Mesodermal cell (in vitro differentiated cells): ENCODE data around the gene ACACB.

Experiments
- H3K27ac ChIP-seq: 2 replicates; pipeline ENCODE4 v1.7.0; 2013; ENCODE audit warnings: mild to moderate bottlenecking, low read depth, low read length, moderate library complexity; ENCODE audit not compliant: severe bottlenecking
- H3K36me3 ChIP-seq: 2 replicates; pipeline ENCODE4 v1.7.1; 2013; ENCODE audit warnings: mild to moderate bottlenecking, low read length, moderate library complexity; ENCODE audit not compliant: control insufficient read depth, insufficient read depth
- H3K4me1 ChIP-seq: one replicate; pipeline ENCODE4 v1.7.1; 2013; ENCODE audit warnings: mild to moderate bottlenecking, low read length; ENCODE audit not compliant: insufficient read depth, control insufficient read depth, poor library complexity, severe bottlenecking
- H3K4me3 ChIP-seq: 2 replicates; pipeline ENCODE4 v1.7.0; 2013; ENCODE audit warnings: low read length, control low read depth, mild to moderate bottlenecking; ENCODE audit not compliant: insufficient read depth, poor library complexity, severe bottlenecking; ENCODE audit errors: extremely low read depth
- H3K9me3 ChIP-seq: 2 replicates; pipeline ENCODE4 v1.7.1; 2013; ENCODE audit warnings: mild to moderate bottlenecking, low read length, moderate library complexity; ENCODE audit not compliant: control insufficient read depth
- WGBS, 2 experiments: methylation state at CpG; one replicate each; pipeline ENCODE4 v1.1.5; 2013; ENCODE audit warnings: missing lambda C conversion rate in 2 of 2; ENCODE audit not compliant: insufficient coverage in 2 of 2; 5-methylcytosine and 5-hydroxymethylcytosine counted together

ACACB gene

DNA sequence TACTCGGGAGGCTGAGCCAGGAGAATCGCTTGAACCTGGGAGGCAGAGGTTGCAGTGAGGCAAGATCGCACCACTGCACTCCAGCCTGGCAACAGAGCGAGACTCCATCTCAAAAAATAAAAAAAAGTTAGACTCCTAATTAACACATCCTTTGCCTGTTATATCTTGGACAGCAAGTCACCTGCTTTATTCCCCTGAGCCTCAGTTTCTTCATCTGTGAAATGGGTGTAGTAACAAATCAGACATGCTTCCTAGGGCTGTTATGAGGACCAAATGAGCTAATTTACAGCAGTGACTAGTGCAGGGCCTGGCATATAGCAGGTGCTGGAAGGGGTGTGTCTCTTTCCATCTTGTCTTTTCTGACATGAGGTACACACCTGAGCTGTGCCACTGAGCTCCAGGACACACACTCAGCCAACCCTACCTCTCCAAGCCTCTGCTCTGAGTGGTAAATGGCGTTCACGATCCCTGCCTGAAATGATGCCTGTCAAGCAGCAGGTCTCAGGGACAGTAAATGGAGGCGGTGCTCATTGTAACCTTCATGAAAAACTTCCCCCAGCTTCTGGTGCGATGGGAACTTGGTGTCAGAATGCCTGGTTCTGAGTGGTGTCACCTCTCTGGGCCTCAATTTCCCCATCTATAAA lies 161.0 kb downstream of the ACACB start:
- 82 to 85% methylated on average over 5 of the region's 8 CpGs for WGBS, 2 experiments
- no peaks in the 10 kb centered on the region for H3K9me3 ChIP-seq
- H3K27ac ChIP-seq: no peak overlapping the region
- no peak overlapping the region for H3K4me3 ChIP-seq
- no peaks in the 10 kb centered on the region for H3K36me3 ChIP-seq
- no peaks in the 10 kb centered on the region for H3K4me1 ChIP-seq

DNA sequence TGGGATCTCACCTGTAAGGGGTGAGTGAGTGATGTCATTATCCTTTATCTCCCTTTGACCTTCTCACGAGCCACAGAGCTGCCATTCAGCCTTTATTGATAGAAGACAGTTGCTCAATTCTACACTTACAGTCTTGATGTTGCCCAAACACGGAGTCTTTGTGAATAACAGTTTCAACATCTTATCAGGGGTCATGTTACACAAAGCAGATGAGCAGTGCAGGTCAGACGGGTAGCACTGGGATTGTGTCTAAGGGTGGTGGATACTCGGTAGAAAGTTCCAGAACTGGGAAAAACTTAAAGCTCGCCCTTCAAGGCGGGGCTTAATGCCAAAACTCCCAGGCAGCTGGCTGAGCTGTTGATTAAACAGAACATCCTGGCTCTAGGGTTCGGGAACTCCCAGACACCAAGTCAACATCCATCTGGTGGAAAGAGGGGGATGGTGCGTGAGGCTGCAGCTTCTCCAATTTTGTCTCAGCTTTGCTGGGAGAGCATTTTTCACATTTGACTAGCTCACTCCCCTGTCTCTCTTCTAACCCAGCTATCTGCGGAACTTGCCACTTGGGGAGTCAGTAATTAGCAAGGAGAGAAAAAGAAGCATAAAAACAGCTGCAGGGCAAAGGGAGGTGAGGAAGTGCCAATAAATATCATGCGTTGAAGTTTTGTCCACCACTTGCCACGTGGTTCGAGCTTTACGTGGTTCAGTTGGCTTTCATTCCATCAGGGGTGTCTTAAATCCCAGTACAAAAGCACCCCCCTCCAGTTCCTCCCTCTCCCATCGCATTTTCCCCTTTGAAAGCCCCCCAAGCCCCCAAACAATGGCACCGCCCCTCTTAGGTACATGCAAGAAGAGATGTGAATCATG lies 161.7 kb downstream of the ACACB start:
- WGBS, 2 experiments: 81 to 88% methylated on average over 9 of the region's 15 CpGs

DNA sequence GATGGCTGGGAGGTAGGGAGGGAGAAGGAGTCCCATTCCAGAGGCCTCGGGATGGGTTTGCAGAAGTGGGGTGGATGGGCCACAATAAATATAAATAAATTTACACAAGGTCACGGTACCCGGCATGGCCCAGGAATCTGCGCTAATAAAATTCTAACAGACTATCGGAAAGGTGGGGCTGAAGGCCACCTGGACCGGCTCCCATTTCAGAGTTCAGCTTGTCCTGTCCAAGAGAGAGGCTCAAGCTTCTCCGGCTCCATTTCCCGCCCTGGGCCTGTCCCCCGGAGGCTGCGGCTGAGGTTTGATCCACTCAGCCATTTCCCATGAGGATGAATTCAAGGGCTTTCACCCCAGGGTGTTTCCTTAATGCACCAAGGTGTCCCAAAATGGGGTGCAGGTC lies 162.5 kb downstream of the ACACB start:
- no peaks in the 10 kb centered on the region for H3K9me3 ChIP-seq
- H3K36me3 ChIP-seq: no peaks in the 10 kb centered on the region
- H3K4me3 ChIP-seq: no peak overlapping the region
- no peaks in the 10 kb centered on the region for H3K4me1 ChIP-seq
- 93 to 95% methylated on average over 9 of the region's 10 CpGs for whole genome bisulfite sequencing, 2 experiments
- no peak overlapping the region for H3K27ac ChIP-seq

More for the DNA sequence above, 161.7 kb downstream of the ACACB start:
- Histone ChIP-seq H3K9me3 (no peaks in the 10 kb centered on the region), H3K27ac (no peak overlapping the region), H3K4me1 (no peaks in the 10 kb centered on the region), H3K4me3 (no peak overlapping the region), H3K36me3 (no peaks in the 10 kb centered on the region)

DNA sequence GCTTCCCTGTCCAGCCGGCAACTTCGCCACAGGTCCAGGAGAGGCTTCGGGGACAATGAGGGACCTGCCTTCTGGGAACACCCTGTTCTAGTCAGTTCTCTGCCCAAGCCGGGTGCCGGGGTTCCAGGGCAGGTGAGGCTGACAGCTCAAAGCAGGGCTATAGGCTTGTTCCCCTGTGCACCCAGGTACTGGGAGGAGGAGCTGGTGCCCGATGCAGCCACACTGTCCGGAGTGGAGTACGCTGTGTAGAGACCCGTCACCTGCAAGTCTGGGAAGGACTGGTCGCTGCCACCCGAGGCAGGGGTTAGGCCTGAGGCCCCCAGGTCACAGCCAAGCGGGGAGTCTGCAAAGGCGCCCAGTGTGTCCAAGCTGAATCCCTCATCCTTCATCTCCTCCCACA lies 163.1 kb downstream of the ACACB start:
- H3K36me3 ChIP-seq: no peaks in the 10 kb centered on the region
- no peaks in the 10 kb centered on the region for H3K4me1 ChIP-seq
- H3K9me3 ChIP-seq: no peaks in the 10 kb centered on the region
- WGBS, 2 experiments: 88 to 95% methylated on average over 10 to 12 of the region's 13 CpGs
- no peak overlapping the region for H3K27ac ChIP-seq
- H3K4me3 ChIP-seq: no peak overlapping the region

DNA sequence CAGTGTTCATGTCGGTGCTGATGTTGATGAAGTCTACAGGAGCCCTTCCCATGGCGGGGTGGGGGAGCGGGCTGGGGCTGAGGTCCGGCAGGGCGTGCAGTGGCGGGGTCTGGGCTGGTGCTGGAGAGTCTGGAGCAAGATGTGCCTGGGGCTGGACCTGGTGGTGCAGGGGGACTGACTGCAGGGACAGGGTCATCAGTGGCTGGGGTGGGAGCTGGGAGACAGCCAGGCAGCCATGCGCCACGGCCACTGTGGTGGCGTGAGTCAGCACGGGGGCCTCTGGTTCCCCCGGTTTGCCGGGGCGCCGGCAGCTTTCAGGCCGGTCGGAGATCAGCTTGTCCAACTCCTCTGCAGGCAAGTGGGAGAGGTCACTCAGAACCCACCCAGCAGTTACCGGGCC lies 165.1 kb downstream of the ACACB start:
- H3K9me3 ChIP-seq: no peaks in the 10 kb centered on the region
- no peak overlapping the region for H3K4me3 ChIP-seq
- 89 to 98% methylated on average over 12 to 14 of the region's 17 CpGs for WGBS, 2 experiments

DNA sequence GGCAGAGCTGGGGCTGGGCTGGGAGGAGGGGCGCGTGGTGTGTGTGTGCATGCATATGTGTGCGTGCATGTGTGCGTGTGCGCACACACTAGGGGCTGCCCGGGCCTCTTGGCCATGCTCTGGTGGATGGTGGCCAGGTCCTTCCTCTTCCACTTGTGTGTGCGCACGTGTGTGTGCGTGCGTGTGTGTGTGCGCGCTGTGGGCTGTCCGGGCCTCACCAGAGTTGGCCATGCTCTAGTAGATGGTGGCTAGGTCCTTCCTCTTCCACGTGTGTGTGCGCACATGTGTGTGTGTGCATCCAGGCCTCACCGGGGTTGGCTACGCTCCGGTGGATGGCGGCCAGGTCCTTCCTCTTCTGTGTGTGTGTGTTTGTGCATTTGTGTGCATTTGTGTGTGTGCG lies 168.0 kb downstream of the ACACB start:
- Histone ChIP-seq H3K36me3 (no peaks in the 10 kb centered on the region), H3K4me3 (no peak overlapping the region), H3K4me1 (no peaks in the 10 kb centered on the region), H3K9me3 (no peaks in the 10 kb centered on the region), H3K27ac (no peak overlapping the region)
- 89 to 93% methylated on average over 18 of the region's 20 CpGs for WGBS, 2 experiments

More for the DNA sequence above, 165.1 kb downstream of the ACACB start:
- Histone ChIP-seq H3K36me3 (no peaks in the 10 kb centered on the region), H3K4me1 (no peaks in the 10 kb centered on the region), H3K27ac (no peak overlapping the region)

DNA sequence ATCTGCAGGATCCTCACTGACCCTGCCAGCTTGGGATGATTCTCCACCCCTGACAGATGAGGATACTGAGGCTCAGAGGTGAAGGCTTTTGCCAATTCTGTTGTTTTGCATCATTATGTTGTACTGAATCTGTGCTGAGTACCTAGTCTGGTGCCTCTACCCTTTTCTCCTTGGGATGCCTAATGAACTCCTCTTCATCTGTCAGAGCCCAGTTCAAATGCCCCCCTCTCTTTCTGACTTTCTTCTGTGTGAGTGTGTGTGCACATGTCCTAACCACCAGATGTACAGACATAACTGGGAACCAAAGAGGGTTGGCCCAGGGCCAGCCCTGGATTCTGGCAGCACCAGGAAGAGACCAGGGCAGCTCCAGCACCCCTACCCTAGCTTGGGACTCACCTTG lies 169.9 kb downstream of the ACACB start:
- Histone ChIP-seq H3K36me3 (no peaks in the 10 kb centered on the region), H3K9me3 (no peaks in the 10 kb centered on the region), H3K27ac (no peak overlapping the region), H3K4me3 (no peak overlapping the region), H3K4me1 (no peaks in the 10 kb centered on the region)

DNA sequence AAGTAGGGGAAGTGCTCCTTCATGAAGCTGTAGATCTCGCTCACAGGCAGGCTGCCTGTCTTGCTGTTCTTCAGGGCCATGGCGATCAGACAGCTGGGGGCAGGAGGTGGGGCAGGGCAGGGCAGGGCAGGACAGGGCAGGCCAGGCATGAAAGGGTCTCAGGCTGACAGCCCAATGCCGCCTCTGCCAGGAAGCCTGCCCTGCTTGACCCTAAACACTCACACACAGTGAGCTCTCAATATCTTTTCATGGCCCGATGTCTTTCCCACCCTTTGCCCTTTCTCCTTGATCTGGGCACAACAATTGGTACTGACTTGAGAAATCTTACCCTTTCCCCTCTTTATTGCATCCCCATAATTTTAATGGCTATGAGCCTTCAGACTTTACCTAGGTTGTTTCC lies 170.3 kb downstream of the ACACB start:
- Histone ChIP-seq H3K36me3 (no peaks in the 10 kb centered on the region), H3K4me3 (no peak overlapping the region), H3K27ac (no peak overlapping the region), H3K4me1 (no peaks in the 10 kb centered on the region), H3K9me3 (no peaks in the 10 kb centered on the region)
- WGBS, 2 experiments: 78 to 94% methylated on average over 3 to 4 of the region's 4 CpGs

DNA sequence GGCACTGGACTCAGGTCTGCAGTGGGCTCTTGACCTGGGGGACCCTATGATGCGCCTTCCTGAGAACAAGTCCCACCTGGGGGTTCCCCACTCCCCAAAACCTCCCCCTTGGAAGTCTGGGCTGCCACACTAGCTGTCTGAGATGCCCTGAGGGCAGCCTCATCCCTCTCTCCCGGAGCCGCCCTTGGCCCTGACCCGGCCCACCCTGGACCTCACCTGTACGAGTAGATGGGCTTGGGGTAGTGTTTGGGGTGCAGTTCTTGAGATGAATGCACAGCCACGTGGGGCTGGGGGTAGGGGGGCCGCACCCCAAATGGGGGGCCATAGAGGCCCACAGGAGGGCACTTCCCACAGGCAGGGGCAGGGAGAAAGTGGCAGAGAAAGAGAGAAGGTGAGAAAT lies 170.8 kb downstream of the ACACB start:
- no peaks in the 10 kb centered on the region for H3K4me1 ChIP-seq
- no peak overlapping the region for H3K4me3 ChIP-seq
- no peaks in the 10 kb centered on the region for H3K9me3 ChIP-seq
- no peaks in the 10 kb centered on the region for H3K36me3 ChIP-seq
- H3K27ac ChIP-seq: no peak overlapping the region
- WGBS, 2 experiments: 96 to 100% methylated on average over 4 to 5 of the region's 7 CpGs

DNA sequence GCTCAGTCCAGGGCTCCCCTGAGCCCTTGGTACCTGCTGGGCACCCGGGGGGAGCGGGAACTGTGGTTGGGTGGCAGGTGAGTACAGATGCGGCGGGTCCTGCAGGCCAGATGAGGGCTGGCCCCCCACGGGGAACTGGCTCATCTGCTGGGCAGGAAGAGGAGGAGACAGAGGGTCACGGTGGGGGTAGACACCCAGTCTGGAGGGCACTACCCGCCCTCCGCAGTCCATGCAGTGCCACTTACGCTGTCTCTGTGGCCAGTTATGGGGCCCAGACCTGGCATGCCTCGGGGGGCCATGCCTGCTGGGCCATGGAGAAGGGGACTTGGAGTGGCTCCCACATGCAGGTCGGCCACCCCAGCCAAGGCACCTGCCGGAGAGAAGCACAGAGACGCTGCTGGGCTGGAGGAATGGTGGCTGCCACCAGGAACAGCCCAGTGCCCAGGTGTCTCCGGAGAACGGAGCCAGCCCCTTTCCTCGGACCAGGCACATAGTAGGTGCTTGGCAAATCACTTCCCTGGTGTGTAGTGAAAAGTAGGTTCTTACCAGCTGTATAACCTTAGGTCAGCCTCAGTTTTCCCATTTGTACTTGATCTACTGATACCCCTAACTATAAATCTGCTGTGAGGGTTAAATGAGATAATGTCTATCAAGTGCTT lies 171.6 kb downstream of the ACACB start:
- Histone ChIP-seq H3K27ac (no peak overlapping the region), H3K9me3 (no peaks in the 10 kb centered on the region), H3K36me3 (no peaks in the 10 kb centered on the region), H3K4me1 (no peaks in the 10 kb centered on the region), H3K4me3 (no peak overlapping the region)
- WGBS, 2 experiments: 94 to 96% methylated on average over 13 to 14 of the region's 16 CpGs
